Head of caudate nucleus (tissue), 42 donors: Measurements from ENCODE around the gene IQSEC3.
"Not testable (repeated sequence)": the region's sequence is repeated elsewhere in the genome, so short reads cannot be mapped to it uniquely, and the experiment has no call there.

Experiments
- DNase-seq, 42 donors: peaks; one replicate each; pipeline versions ENCODE4 v3.0.0 to v3.0.0-alpha.2; 2020 to 2021; ENCODE audit warnings: mixed read lengths in 7 of 42
- intact Hi-C: fragments of 100-400 bp; cut with DNase I; formaldehyde crosslinking; loops from one replicate; pipeline ENCODE4 v1.15.0; 2022

The IQSEC3 gene

DNA sequence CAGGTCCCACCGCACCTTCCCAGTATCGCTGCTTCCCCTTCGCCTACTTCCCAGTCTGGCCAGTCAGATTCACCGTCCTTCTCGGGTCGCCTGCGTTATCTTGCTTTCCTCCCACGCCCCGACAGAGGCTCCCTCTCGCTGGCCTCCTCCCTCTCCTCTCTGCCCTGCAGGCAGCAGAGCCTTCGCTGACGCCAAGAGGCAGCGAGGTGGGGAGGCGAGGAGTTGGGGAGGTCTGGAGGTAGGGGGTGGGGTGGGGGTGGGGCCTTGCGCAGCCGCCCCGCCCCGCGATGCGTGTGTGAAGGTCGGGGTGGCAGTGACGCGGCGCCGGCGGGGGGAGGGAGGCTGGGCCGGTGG lies at the start of gene IQSEC3:
IQSEC3 (plus strand) TSS at position 340 of the 354 bp plus-strand sequence. CDS start 116 bp downstream, outside the sequence.
- intact Hi-C loops, result not testable (repeated sequence)
- DNase-seq, result peak in 16 of 42 donors; percentile 20 to 65 (median 40)

DNA sequence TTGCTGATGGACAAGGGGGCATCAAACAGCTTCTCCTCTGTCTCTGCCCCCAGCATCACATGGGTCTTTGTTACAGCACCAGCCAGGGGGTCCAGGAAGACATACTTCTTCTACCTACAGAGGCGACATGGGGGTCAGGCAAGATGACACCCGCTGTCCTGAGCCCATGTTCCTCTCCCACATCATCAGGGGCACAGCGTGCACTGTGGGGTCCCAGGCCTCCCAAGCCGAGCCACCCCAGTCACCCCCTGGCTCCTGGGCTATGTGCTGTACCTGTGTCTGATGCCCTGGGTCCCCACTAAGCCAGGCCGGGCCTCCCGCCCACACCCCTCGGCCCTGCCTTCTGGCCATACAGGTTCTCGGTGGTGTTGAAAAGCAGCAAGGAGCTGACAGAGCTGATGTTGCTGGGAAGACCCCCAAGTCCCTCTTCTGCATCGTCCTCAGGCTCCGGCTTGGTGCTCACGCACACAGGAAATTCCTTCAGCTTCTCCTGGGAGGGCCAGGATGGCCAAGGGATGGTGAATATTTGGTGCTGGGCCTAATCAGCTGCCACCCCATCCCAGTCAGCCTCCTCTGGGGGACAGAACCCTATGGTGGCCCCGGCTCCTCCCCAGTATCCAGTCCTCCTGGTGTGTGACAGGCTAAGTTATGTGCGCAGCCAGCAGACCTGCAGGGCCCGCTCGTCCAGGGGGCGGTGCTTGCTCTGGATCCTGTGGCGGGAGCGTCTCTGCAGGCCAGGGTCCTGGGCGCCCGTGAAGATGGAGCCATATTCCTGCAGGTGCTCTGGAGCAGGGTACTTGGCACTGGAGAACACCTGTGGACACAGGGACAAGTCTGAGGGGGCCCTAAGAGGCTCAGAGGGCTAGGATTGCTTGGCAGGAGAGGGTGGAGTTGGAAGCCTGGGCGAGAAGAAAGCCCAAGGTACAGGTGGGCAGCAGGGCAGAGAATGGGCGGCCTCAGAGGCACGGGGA lies 48.9 kb upstream of the IQSEC3 start:
- intact Hi-C loops, result not testable (repeated sequence)
- peak in 1 of 42 donors; percentile 18 for DNase-seq

DNA sequence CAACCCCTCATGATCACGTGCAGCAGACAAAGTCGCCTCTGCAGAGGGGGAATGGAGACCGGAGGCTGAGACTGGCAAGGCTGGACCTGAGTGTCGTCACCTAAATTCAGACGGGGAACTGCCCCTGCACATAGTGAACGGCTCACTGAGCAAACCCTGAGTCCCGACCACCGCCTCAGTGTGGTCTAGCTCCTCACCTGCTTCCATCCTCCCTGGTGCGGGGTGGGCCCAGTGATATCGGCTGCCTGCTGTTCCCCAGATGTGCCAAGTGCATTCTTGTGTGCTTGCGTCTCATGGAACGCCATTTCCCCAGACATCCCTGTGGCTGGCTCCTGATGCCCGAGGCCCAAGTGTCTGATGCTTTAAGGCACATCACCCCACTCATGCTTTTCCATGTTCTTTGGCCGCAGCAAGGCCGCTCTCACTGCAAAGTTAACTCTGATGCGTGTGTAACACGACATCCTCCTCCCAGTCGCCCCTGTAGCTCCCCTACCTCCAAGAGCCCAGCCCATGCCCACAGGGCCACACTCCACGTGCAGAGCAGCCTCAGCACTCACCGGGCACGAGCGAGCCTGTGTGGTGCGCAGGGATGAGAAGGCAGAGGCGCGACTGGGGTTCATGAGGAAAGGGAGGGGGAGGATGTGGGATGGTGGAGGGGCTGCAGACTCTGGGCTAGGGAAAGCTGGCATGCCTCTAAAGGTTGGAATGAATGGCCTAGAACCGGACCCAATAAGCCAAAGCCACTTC lies 47.6 kb upstream of the IQSEC3 start:
- intact Hi-C loops, result not testable (repeated sequence)

DNA sequence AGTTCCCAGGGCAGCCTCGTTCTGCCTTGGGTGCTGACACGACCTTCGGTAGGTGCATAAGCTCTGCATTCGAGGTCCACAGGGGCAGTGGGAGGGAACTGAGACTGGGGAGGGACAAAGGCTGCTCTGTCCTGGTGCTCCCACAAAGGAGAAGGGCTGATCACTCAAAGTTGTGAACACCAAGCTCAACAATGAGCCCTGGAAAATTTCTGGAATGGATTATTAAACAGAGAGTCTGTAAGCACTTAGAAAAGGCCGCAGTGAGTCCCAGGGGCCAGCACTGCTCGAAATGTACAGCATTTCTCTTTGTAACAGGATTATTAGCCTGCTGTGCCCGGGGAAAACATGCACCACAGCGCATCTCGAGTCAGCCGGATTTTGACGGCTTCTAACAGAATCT lies 46.7 kb upstream of the IQSEC3 start:
- DNase-seq, result peak in 2 of 42 donors; percentile 26 to 39
- intact Hi-C loops, result not testable (repeated sequence)

More for the DNA sequence above, 47.6 kb upstream of the IQSEC3 start:
- DNase-seq, result peak in 2 of 42 donors; percentile 16

DNA sequence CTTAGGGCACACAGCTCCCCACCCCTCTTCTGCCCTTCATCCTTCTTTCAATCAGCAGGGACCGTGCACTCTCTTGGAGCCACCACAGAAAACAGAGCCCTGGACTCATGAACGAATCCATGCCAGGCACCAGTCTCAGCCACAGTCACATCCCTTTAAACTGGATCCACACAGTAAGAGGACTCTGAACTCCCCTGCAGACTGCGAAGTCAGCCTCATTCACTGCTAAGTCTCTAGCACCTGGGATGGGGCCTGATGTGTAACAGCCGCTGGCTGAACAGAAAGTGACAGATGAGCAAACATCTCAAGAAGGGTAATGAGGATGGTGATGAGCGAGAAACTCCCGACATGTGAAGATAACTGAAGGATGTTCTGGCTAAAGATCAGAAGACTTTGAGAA lies 45.8 kb upstream of the IQSEC3 start:
- intact Hi-C loops, result no loop called here
- peak in 4 of 42 donors; percentile 14 to 41 (median 30) for DNase-seq

DNA sequence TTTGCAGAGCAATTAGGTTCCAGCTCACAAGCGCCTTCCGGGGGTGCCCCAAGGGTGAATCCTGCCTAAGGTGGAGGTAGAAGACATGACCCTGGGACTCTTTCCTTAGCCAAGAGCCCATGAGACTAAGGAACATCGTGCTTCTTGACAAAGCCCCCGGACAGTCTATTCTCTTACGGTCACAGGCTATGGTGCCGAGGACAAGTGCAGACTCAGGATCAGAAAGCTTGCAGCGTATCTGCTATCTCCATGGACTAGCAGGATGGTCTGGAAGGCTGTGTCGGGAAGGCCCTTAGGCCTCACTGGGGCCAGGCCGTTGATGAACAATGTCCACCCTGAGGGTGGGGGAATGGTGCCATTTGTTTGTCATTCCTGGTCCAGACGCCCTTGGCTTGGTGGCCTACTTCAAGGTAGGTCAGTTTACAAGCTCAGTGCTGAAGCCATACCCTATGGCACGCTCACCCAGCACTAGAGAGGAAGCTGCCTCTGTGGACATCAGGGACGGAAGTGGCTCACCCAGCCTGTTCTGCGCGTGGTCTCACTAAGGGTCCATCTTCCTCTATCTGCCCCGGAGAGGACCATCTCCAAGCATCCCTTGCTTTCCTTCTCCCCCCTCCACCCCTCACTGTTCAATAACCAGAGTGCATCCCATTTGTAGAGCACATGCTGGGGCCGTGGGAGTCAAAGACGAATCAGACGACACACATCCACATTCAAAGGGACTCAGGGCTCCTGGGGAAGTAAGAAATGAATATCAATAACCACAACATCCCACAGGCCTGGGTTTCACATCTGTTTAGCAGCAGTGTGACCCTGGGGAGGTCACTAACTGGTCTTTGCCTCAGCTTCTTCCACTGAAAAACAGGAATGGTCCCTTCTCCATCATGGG lies 45.0 kb upstream of the IQSEC3 start:
- DNase-seq, result peak in 16 of 42 donors; percentile 16 to 63 (median 43)
- intact Hi-C loops, result no loop called here

DNA sequence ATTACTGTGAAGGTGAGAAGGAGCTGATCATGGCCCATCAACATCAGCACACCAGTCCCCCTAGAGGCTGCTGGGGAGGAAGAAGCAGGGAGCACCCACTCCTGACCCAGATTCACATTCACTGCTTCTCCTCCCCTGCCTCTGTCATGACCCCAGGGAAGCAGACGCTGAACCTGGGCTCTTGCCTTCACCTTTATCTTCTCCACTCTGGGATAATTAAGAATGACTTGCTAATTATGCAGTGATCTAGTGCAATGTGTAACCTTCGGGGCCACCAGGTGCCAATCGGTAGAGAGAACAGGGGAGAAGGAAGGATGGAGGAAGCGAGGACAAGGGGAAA lies 44.4 kb upstream of the IQSEC3 start:
- intact Hi-C loops, result no loop called here

DNA sequence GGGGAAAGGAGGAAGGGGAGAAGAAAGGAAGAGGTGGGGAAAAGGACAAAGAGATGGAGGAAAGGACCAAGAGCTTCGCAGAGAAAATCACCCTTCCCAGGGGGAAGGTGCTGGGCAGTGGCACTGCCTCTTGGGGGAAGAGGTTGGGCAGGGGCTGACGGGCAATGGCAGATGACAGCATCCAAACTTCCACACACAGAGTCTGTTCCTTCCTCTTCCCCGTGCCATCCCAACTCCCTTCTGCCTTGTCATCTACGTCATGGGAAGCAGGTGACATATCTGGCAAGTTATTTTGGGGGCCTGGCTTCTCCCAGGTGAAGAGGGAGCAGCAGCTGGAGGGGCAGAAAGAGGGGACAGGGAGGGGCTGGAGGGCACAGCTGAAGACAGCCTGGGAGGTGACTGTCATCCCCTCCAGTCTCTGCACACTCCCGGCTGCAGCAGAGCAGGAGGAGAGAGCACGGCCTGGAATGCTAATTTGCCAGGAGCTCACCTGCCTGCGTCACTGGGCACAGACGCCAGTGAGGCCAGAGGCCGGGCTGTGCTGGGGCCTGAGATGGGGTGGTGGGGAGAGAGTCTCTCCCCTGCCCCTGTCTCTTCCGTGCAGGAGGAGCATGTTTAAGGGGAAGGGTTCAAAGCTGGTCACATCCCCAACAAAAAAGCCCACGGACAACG lies 43.9 kb upstream of the IQSEC3 start:
- intact Hi-C loops, result no loop called here
- peak in 5 of 42 donors; percentile 15 to 41 (median 28) for DNase-seq

More for the DNA sequence above, 44.4 kb upstream of the IQSEC3 start:
- DNase-seq, result peak in 18 of 42 donors; percentile 24 to 72 (median 50)

DNA sequence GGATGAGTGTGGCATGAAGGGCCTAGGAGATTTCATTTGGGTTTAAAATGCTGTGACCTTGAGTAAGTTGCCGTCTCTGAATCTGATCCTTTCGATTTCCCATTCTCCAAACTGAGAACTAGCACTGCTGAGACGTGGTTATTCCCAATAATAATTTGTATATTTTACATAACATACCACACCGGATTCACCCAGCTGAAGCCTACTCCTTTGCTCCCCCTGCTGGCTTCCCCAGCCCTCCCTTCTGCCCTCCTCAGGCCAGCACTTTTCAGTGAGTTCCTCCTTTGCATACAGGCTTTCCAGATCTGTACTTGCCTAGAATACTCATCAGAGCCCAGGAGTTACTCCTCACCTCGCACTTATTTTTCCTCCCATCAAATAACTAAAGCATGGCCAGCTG lies 38.7 kb upstream of the IQSEC3 start:
- intact Hi-C loops, DNase-seq: not testable (repeated sequence)

DNA sequence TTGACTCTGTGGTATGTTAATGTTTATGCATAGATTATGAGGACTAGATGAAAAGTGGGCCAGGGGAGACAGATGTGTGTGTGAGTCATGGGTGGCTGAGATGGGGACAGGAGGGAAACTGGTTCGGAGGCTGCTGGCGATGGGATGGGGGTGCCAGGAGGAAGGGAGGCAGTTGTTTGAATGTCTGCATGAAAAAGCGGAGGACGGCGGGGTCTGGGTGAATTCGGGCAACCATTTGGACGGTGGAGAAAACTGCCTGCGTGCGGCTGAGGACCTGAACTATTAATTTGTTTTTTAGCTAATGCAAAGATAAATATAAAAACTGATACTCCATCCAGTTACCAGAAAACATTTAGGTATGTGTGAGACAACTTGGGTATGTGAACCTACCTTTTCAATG lies 27.8 kb upstream of the IQSEC3 start:
- peak in 1 of 42 donors; percentile 32 for DNase-seq
- intact Hi-C loops, result not testable (repeated sequence)

DNA sequence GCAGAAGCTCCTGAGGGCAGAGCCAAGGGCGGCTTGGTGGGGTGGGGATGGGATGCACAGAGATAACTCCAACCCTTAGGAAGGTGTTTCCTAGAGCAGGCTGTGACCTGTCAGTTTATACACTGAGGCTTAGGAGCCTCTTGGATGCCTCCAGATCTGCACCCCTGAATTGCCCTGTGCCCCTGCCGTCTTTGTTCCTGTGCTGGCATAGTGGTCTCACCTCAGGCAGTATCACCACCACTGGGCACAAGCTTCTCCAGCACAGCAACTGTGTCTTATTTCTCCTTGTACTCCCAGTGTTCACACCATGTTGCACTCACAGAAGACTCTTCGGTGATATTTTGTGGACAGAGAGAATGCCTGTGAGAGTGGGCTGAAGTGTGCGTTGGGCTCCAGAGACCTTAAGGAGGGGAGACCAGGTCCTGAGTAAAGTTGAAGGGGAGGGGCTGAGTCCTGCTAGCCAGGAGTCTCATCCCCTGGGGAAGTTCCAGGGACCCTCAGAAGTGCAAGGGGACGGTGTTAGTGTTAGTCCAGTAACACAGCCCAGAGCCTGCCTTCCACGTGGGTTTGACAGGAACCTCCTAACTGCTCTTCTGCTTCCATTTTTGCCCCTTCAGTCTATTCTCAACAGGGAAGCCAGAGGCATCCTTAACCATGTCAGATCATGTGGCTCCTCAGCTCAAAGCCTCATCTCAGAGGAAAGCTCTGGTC lies 26.9 kb upstream of the IQSEC3 start:
- DNase-seq, result peak in 1 of 42 donors; percentile 16
- intact Hi-C loops, result not testable (repeated sequence)

DNA sequence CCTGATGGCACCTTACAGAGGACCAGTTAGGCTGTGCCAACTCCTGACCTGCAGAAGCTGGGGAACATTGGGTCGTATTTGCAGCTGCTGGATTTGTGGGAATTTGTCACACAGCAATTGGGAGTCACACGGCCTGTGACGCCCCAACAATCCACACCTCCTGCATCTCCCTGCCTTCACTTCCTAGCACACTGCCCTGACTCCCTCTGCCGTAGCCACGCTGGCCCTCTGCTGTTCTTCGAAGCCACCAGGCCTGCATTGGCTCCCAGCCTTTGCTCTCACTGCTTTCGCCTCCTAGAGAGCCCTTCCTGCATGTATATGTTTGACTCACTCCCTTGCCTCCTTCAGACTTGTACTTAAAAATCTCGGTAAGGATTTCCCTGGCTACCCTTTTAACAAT lies 22.2 kb upstream of the IQSEC3 start:
- intact Hi-C loops, result not testable (repeated sequence)
- DNase-seq, result peak in 1 of 42 donors; percentile 11

DNA sequence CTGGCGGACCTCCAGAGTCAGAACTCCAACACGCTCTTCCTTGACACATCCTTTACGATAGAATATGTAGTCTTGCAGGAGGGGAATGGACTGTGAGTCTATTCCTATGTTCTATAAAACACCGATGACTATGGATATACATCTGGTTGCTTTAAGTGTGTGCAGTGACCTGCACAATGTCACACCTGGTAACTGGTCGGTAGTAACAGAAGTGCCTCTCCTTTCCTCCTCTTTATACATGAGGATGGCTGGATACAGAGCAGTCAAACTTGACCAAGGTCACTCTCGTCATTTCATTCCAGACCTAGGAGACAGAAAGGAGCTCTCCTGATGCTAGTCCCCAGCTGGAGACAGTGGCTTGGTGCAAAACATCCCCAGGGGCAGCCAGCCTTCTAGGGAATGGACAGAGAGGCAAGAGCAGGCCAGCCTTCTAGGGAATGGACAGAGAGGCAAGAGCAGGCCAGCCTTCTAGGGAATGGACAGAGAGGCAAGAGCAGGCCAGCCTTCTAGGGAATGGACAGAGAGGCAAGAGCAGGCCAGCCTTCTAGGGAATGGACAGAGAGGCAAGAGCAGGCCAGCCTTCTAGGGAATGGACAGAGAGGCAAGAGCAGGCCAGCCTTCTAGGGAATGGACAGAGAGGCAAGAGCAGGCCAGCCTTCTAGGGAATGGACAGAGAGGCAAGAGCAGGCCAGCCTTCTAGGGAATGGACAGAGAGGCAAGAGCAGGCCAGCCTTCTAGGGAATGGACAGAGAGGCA lies 21.2 kb upstream of the IQSEC3 start:
- DNase-seq, result peak in 1 of 42 donors; percentile 10
- intact Hi-C loops, result not testable (repeated sequence)

DNA sequence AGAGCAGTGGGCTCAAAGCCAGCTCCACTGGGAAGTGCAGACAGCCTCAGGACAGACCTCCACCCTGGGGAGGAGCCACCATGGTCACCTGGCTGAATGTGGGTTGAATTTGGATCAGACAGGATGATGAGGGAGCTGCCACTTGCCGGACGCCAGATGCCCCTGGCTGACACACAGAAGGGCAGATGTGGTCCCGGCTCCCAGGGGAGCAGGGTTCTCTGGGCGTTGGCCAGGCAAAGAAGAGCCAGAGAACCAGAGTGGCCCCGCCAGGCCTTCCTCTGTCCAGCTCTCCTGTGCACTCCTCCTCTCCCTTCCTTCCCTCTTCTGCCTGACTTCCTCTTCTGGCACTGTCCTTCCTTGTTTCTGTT lies 20.6 kb upstream of the IQSEC3 start:
- intact Hi-C loops, result not testable (repeated sequence)
- peak in 1 of 42 donors; percentile 14 for DNase-seq

DNA sequence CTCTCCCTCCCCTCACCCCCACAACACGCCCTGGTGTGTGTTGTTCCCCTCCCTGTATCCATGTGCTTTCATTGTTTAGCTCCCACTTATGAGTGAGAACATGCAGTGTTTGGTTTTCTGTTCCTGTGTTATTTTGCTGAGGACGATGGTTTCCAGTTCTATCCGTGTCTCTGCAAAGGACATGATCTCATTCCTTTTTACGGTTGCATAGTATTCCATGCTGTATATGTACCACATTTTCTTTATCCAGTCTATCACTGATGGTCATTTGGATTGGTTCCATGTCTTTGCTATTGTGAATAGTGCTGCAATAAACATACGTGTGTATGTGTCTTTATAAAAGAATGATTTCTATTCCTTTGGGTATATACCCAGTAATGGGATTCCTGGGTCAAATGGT lies 20.0 kb upstream of the IQSEC3 start:
- DNase-seq, intact Hi-C loops: not testable (repeated sequence)

DNA sequence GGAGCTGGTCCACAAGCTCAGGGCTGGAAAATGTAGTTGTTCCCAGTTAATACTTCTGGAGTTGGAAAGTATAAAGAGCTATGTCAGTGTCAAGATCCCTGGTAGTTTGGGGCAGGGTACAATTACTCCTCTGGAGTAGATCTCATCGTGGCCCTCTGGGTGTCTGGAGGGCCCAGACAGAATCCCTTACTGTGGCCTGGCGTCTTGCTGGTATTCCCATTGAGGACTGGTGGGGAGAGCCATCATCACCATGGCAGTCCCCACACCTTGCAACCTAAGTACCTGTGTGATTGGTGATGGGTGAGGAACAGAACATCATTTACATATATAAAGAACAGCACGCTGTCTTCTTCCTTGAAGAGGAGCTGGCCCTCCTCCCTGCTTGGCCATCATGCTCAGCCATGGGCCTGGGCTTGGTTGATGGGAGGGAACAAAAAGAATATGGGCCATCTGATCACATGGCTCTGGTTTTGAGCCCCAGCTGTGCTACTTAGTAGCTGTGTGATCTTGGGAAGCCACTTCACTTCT lies 18.8 kb upstream of the IQSEC3 start:
- intact Hi-C loops, result not testable (repeated sequence)
- DNase-seq, result peak in 1 of 42 donors; percentile 11

DNA sequence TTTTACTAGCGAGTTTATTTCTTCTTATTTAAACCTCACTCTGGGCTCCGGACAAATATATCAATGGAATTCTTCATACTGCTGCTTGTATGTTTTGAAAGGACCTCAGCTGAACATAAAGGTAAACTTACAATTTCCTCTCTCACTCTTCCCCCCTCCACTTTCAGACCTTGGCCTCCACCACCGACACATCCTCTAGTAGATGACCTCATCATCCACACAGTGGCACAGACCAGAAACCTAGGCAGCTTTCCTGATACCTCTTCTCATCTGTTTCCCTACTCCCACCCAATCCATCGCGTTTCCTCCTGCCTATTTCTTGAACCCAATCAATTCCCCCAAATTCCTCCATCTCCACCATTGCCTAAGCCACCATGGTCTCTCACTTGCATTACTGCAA lies 17.4 kb upstream of the IQSEC3 start:
- intact Hi-C loops, result not testable (repeated sequence)
- DNase-seq, result peak in 1 of 42 donors; percentile 8
